H1 (cell line): ENCODE results near the gene CACNA1A. TPM values are rescaled to one million over a fixed set of nuclear protein-coding genes. Genes with fewer than 3 reads are reported as not detected.

Experiments used
- CTCF ChIA-PET: fragments of 300-600 bp; sonication (Branson Sonifier 250); formaldehyde crosslinking; loops from one replicate; lab custom pipeline; 2021; ENCODE audit not compliant: partially characterized antibody; lab: Charles Lee
- POLR2A ChIA-PET: fragments of 300-600 bp; sonication (Branson Sonifier 250); formaldehyde crosslinking; loops from one replicate; lab custom pipeline; 2021; ENCODE audit warnings: inconsistent platforms; ENCODE audit not compliant: partially characterized antibody; lab: Charles Lee
- DNase-seq, 2 experiments: peaks; one replicate each; pipeline versions ENCODE4 v3.0.0 to v3.0.0-alpha.2; 2010 to 2022; ENCODE audit warnings: low spot score in 2 of 2, low read depth in 1 of 2, mixed read lengths in 1 of 2
- FAIRE-seq: peaks from 2 replicates; lab custom pipeline; 2011; peaks lifted over from hg19 to GRCh38; lab: Jason Lieb, UNC
- H2AFZ ChIP-seq: 2 replicates; pipeline ENCODE4 v1.8.1; 2012; ENCODE audit warnings: low read length, inconsistent platforms
- H2AK5ac ChIP-seq: 2 replicates; pipeline ENCODE4 v1.6.1; 2013; ENCODE audit warnings: low read depth, low read length
- H2BK120ac ChIP-seq: replicated peaks from 2 replicates; pipeline ENCODE3; 2013; ENCODE audit warnings: low read depth, low read length, inconsistent platforms
- H2BK12ac ChIP-seq: 2 replicates; pipeline ENCODE4 v1.6.1; 2013; ENCODE audit warnings: low read depth, low read length
- H2BK15ac ChIP-seq: 2 replicates; pipeline ENCODE4 v1.6.1; 2013; ENCODE audit warnings: low read length
- H2BK20ac ChIP-seq: 2 replicates; pipeline ENCODE4 v1.6.1; 2013; ENCODE audit warnings: low read length
- H2BK5ac ChIP-seq: 2 replicates; pipeline ENCODE4 v1.6.1; 2013; ENCODE audit warnings: low read depth, low read length
- H3K14ac ChIP-seq: 2 replicates; pipeline ENCODE4 v1.6.1; 2013; ENCODE audit warnings: inconsistent platforms; ENCODE audit not compliant: insufficient read length
- H3K18ac ChIP-seq: 2 replicates; pipeline ENCODE4 v1.6.1; 2013; ENCODE audit warnings: low read length; ENCODE audit errors: extremely low read depth
- H3K23ac ChIP-seq: 2 replicates; pipeline ENCODE4 v1.6.1; 2013; ENCODE audit warnings: inconsistent platforms; ENCODE audit not compliant: insufficient read length
- H3K23me2 ChIP-seq: 2 replicates; pipeline ENCODE4 v1.6.1; 2013; ENCODE audit warnings: low read depth, low read length
- H3K27ac ChIP-seq: 2 replicates; pipeline ENCODE4 v1.6.1; 2011; ENCODE audit warnings: low read depth, low read length, inconsistent platforms
- H3K27me3 ChIP-seq, 4 experiments: replicated peaks in 1 of 4; 1 replicate in 1 of 4; 2 replicates in 3 of 4; pipeline versions ENCODE4 v1.6.1 to v1.8.1; 2011 to 2013; ENCODE audit warnings: low read length in 3 of 4, mild to moderate bottlenecking in 3 of 4, inconsistent platforms in 2 of 4, mixed read lengths in 2 of 4, moderate library complexity in 1 of 4; ENCODE audit not compliant: control insufficient read depth in 3 of 4, insufficient read depth in 3 of 4; ENCODE audit errors: extremely low read depth in 1 of 4
- H3K36me3 ChIP-seq, 4 experiments: 2 replicates each; pipeline versions ENCODE4 v1.6.1 to v1.8.1; 2011 to 2013; ENCODE audit warnings: mild to moderate bottlenecking in 4 of 4, low read length in 3 of 4, moderate library complexity in 2 of 4, control low read depth in 1 of 4, inconsistent platforms in 1 of 4; ENCODE audit not compliant: insufficient read depth in 4 of 4, control insufficient read depth in 2 of 4
- H3K4ac ChIP-seq: replicated peaks from 2 replicates; pipeline ENCODE3; 2013; ENCODE audit warnings: low read length, low read depth, mixed read lengths, inconsistent platforms; ENCODE audit not compliant: insufficient read length
- H3K4me1 ChIP-seq, 4 experiments: replicated peaks in 1 of 4; 1 replicate in 1 of 4; 2 replicates in 3 of 4; pipeline versions ENCODE4 v1.6.1 to v1.8.1; 2011 to 2013; ENCODE audit warnings: low read length in 3 of 4, inconsistent platforms in 2 of 4, mixed read lengths in 1 of 4; ENCODE audit not compliant: insufficient read depth in 4 of 4, control insufficient read depth in 3 of 4
- H3K4me2 ChIP-seq, 2 experiments: 2 replicates each; pipeline versions ENCODE4 v1.6.1 to v1.8.1; 2011 to 2013; ENCODE audit warnings: low read depth in 2 of 2, low read length in 2 of 2, control low read depth in 1 of 2, inconsistent platforms in 1 of 2, mild to moderate bottlenecking in 1 of 2; ENCODE audit not compliant: insufficient read depth in 1 of 2
- H3K4me3 ChIP-seq, 4 experiments: fragments of 200-600, 300-600 bp in 1 of 4; sonication (generic), shearing (Covaris generic), sonication (Bioruptor Twin) in 1 of 4; 2 replicates each; pipeline versions ENCODE4 v1.5.1 to v1.8.1; 2011 to 2016; ENCODE audit warnings: low read length in 4 of 4, low read depth in 3 of 4, control low read depth in 2 of 4, inconsistent platforms in 2 of 4, mild to moderate bottlenecking in 2 of 4, mixed read lengths in 1 of 4, moderate library complexity in 1 of 4; ENCODE audit not compliant: insufficient read depth in 2 of 4; ENCODE audit errors: extremely low read depth in 1 of 4
- H3K56ac ChIP-seq: replicated peaks from 2 replicates; pipeline ENCODE3; 2013; ENCODE audit warnings: low read depth, mild to moderate bottlenecking, mixed read lengths, low read length, inconsistent platforms; ENCODE audit not compliant: insufficient read length
- H3K79me1 ChIP-seq: 2 replicates; pipeline ENCODE4 v1.6.1; 2013; ENCODE audit warnings: low read depth, low read length, control low read depth
- H3K79me2 ChIP-seq, 2 experiments: 2 replicates each; pipeline versions ENCODE4 v1.6.1 to v1.8.1; 2012 to 2013; ENCODE audit warnings: low read length in 2 of 2, mild to moderate bottlenecking in 2 of 2, inconsistent platforms in 1 of 2; ENCODE audit not compliant: insufficient read depth in 2 of 2, control insufficient read depth in 1 of 2
- H3K9ac ChIP-seq, 4 experiments: replicated peaks in 1 of 4; 1 replicate in 1 of 4; 2 replicates in 3 of 4; pipeline versions ENCODE4 v1.6.1 to v1.8.1; 2011 to 2013; ENCODE audit warnings: low read depth in 3 of 4, low read length in 3 of 4, control low read depth in 2 of 4, mild to moderate bottlenecking in 2 of 4, moderate library complexity in 2 of 4, inconsistent platforms in 1 of 4; ENCODE audit errors: extremely low read depth in 1 of 4
- H3K9me3 ChIP-seq, 2 experiments: 2 replicates each; pipeline versions ENCODE4 v1.6.1 to v1.8.1; 2012 to 2013; ENCODE audit warnings: mild to moderate bottlenecking in 2 of 2, moderate library complexity in 2 of 2, control low read depth in 1 of 2, inconsistent platforms in 1 of 2, low read depth in 1 of 2, low read length in 1 of 2, mixed read lengths in 1 of 2; ENCODE audit not compliant: insufficient read depth in 2 of 2
- H4K20me1 ChIP-seq, 2 experiments: replicated peaks in 1 of 2; 2 replicates each; pipeline versions ENCODE3 to v1.8.1; 2011 to 2013; ENCODE audit warnings: inconsistent platforms in 2 of 2, low read length in 2 of 2, mild to moderate bottlenecking in 1 of 2; ENCODE audit not compliant: insufficient read depth in 2 of 2, control insufficient read depth in 1 of 2
- H4K5ac ChIP-seq: 2 replicates; pipeline ENCODE4 v1.6.1; 2013; ENCODE audit warnings: low read length, low read depth, mixed read lengths, inconsistent platforms; ENCODE audit not compliant: insufficient read length
- H4K8ac ChIP-seq: 2 replicates; pipeline ENCODE4 v1.8.0; 2013; ENCODE audit warnings: mild to moderate bottlenecking, moderate library complexity, low read length, inconsistent platforms; ENCODE audit not compliant: insufficient read depth; ENCODE audit errors: extremely low read depth
- H4K91ac ChIP-seq: replicated peaks from 2 replicates; pipeline ENCODE3; 2013; ENCODE audit warnings: low read length, mixed read lengths, inconsistent platforms; ENCODE audit not compliant: insufficient read length
- HDAC2 ChIP-seq, 2 experiments: fragments of 300-600 bp in 1 of 2; sonication (generic) in 1 of 2; IDR thresholded peaks; 2 replicates each; pipeline ENCODE4 v1.6.1; 2011 to 2012; ENCODE audit warnings: low read depth in 2 of 2, low read length in 2 of 2, mild to moderate bottlenecking in 2 of 2, moderate library complexity in 2 of 2, borderline replicate concordance in 1 of 2, inconsistent platforms in 1 of 2
- PHF8 ChIP-seq: fragments of 200-600 bp; sonication (generic); conservative IDR thresholded peaks from 2 replicates; pipeline ENCODE4 v1.7.1; 2012; ENCODE audit warnings: low read depth, mild to moderate bottlenecking, inconsistent platforms, low read length, moderate library complexity
- POLR2A ChIP-seq, 2 experiments: IDR thresholded peaks; 1 replicate in 1 of 2; 2 replicates in 1 of 2; pipeline ENCODE4 v1.6.1; 2011; ENCODE audit warnings: low read depth in 2 of 2, low read length in 2 of 2, mild to moderate bottlenecking in 2 of 2; ENCODE audit errors: control extremely low read depth in 1 of 2
- SIX5 ChIP-seq: IDR thresholded peaks from 2 replicates; pipeline ENCODE4 v1.6.1; 2011; ENCODE audit warnings: mild to moderate bottlenecking, low read depth, low read length
- WGBS, 2 experiments: shearing (Covaris generic) in 1 of 2; methylation state at CpG; one replicate each; pipeline versions ENCODE4 v1.1.6 to v1.1.7; 2013 to 2015; ENCODE audit warnings: low lambda C conversion rate in 2 of 2, mixed read lengths in 2 of 2, inconsistent platforms in 1 of 2, low coverage in 1 of 2, missing lambda C conversion rate in 1 of 2; ENCODE audit not compliant: insufficient replicate concordance in 2 of 2, insufficient coverage in 1 of 2, insufficient read length in 1 of 2; ENCODE audit errors: extremely low coverage in 1 of 2, missing lambda C conversion rate in 1 of 2; 5-methylcytosine and 5-hydroxymethylcytosine counted together
- polyA plus RNA-seq, 7 experiments: library from polyadenylated mRNA; depleted of rRNA in 3 of 7; stranded (reverse) in 5 of 7; unstranded in 2 of 7; fragments of >200 nt in 5 of 7; fragments of 200-250 nt in 2 of 7; gene quantifications; 1 replicate in 5 of 7; 2 replicates in 1 of 7; 4 replicates in 1 of 7; pipeline versions ENCODE4 v1.2.1 to v1.2.3, GENCODE V29; 2011 to 2013; ENCODE audit warnings: missing spikeins in 2 of 7, mixed read lengths in 2 of 7
- total RNA-seq: library from RNA; stranded (reverse); fragmentation: NEBNext Ultra II Directional; extraction: Animal tissue kit (Norgen Biotek cat#: 25700); gene quantifications from 2 replicates; pipeline ENCODE4 v1.2.1, GENCODE V29; 2021
- TF ChIP-seq, protein P1 (sequence below): IDR thresholded peaks from 2 replicates; pipeline ENCODE4 v1.6.1; 2012; ENCODE audit warnings: inconsistent platforms

The CACNA1A gene
- total and polyA plus RNA-seq, 2 of the 8 experiments (the other 6 are each of a cell fraction or from before 2014, with no cell fraction given), result 10.7 to 25.3 TPM

- Histone ChIP-seq H3K23me2 (no peaks in the 10 kb centered on the region), H3K79me2 (no peaks in the 10 kb centered on the region), H2AFZ (no peak overlapping the region), H3K79me1 (no peaks in the 10 kb centered on the region), H3K4ac (no peak overlapping the region), H3K4me2 (no peak overlapping the region), H2BK15ac (no peak overlapping the region), H2BK20ac (no peak overlapping the region), H3K9me3 (no peaks in the 10 kb centered on the region), H2BK5ac (no peak overlapping the region), H3K23ac (no peak overlapping the region), H4K20me1 (peaks cover 0 to 4% of the 10 kb centered on the region in 2 experiments), H4K8ac (no peak overlapping the region), H3K27me3 (no peaks in the 10 kb centered on the region), H3K18ac (no peak overlapping the region), H2BK12ac (no peak overlapping the region), H2BK120ac (no peak overlapping the region), H3K14ac (no peak overlapping the region), H3K27ac (no peak overlapping the region), H3K36me3 (no peaks in the 10 kb centered on the region), H4K91ac (no peak overlapping the region), H3K4me3 (no peak overlapping the region), H4K5ac (no peak overlapping the region), H2AK5ac (no peak overlapping the region), H3K56ac (no peak overlapping the region), H3K4me1 (no peaks in the 10 kb centered on the region), H3K9ac (no peak overlapping the region)
- no peak for DNase-seq
- CTCF ChIA-PET, result interaction anchor here (1.4 to 6.9 kb wide), 2 partner anchors 13 to 89 kb away, joined by 3 to 50 read pairs; no protein-coding TSS in a partner anchor
- WGBS, 2 experiments, result 85% methylated on average over 3 of the region's 3 CpGs; no CpG with 5 or more reads in 1 of the 2 experiments
- no peak for TF ChIP-seq SIX5
- TF ChIP-seq HDAC2 (IDR thresholded peaks at IDR 0.05; ENCODE audit: borderline replicate concordance in 1 of 2, low read depth in 2 of 2, low read length in 2 of 2), result no peak
- TF ChIP-seq PHF8, result no peak
- no peak for TF ChIP-seq POLR2A (IDR thresholded peaks at IDR 0.05; ENCODE audit: control extremely low read depth in 1 of 2, low read depth in 2 of 2, low read length in 2 of 2)
- TF ChIP-seq, protein P1, sequence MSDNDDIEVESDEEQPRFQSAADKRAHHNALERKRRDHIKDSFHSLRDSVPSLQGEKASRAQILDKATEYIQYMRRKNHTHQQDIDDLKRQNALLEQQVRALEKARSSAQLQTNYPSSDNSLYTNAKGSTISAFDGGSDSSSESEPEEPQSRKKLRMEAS, result no peak
- POLR2A ChIA-PET, result no interaction called here
- no peak for FAIRE-seq
Measured at GRCh38 chr19:13291913-13292312, 214.4 kb downstream of the CACNA1A start.
